WTC11 (cell line): ENCODE data around the gene GRWD1. TPM values are rescaled to one million over a fixed set of nuclear protein-coding genes. Genes with fewer than 3 reads are reported as not detected.

Experiments used
- ATAC-seq: fragments of 200-7000 bp; cut with Tn5 transposase; 2 replicates; pipeline ENCODE4 v1.10.0; 2021; ENCODE audit warnings: mild to moderate bottlenecking, moderate library complexity
- CTCF ChIA-PET: fragments of 300-600 bp; sonication (Branson Sonifier 250); formaldehyde crosslinking; loops from one replicate; lab custom pipeline; 2021; ENCODE audit warnings: antibody characterized with exemption; lab: Charles Lee
- POLR2A ChIA-PET: fragments of 350-600 bp; sonication (Branson Sonifier 250); formaldehyde crosslinking; loops from one replicate; lab custom pipeline; 2021; ENCODE audit warnings: antibody characterized with exemption; lab: Charles Lee
- DNase-seq: peaks from one replicate; pipeline ENCODE4 v3.0.0; 2021; ENCODE audit warnings: low spot score
- H3K27ac Mint-ChIP-seq: 2 replicates; pipeline ENCODE4 v1.8.0; 2021; ENCODE audit warnings: mixed read lengths
- H3K27me3 Mint-ChIP-seq: 2 replicates; pipeline ENCODE4 v1.8.0; 2021; ENCODE audit warnings: low read depth, mild to moderate bottlenecking, moderate library complexity, mixed read lengths
- H3K36me3 Mint-ChIP-seq: 2 replicates; pipeline ENCODE4 v1.8.0; 2021; ENCODE audit warnings: mixed read lengths
- H3K4me1 Mint-ChIP-seq: 2 replicates; pipeline ENCODE4 v1.8.0; 2022; ENCODE audit warnings: mixed read lengths
- H3K4me3 Mint-ChIP-seq: 2 replicates; pipeline ENCODE4 v1.8.0; 2021; ENCODE audit warnings: mild to moderate bottlenecking, moderate library complexity, mixed read lengths
- H3K9me3 Mint-ChIP-seq: 2 replicates; pipeline ENCODE4 v1.8.0; 2021; ENCODE audit warnings: mixed read lengths
- ATF1 ChIP-seq: sonication (generic); formaldehyde crosslinking; IDR thresholded peaks from 2 replicates; pipeline ENCODE4 v1.8.1; 2023; ENCODE audit warnings: mild to moderate bottlenecking, moderate library complexity, missing genetic modification reagents
- CREB1 ChIP-seq: sonication (generic); formaldehyde crosslinking; IDR thresholded peaks from 2 replicates; pipeline ENCODE4 v1.8.0; 2023; ENCODE audit warnings: mild to moderate bottlenecking, missing genetic modification reagents
- ELF4 ChIP-seq: sonication (generic); formaldehyde crosslinking; IDR thresholded peaks from 2 replicates; pipeline ENCODE4 v1.8.1; 2022; ENCODE audit warnings: low read depth, mild to moderate bottlenecking, moderate library complexity, missing genetic modification reagents
- EMX1 ChIP-seq: fragments of 250-450 bp; sonication (Bioruptor Pico); IDR thresholded peaks from 2 replicates; pipeline ENCODE4 v1.8.0; 2021; ENCODE audit warnings: mild to moderate bottlenecking
- ETV6 ChIP-seq: sonication (generic); formaldehyde crosslinking; IDR thresholded peaks from 2 replicates; pipeline ENCODE4 v1.8.1; 2022; ENCODE audit warnings: mild to moderate bottlenecking, missing genetic modification reagents
- FOXK1 ChIP-seq: sonication (generic); formaldehyde crosslinking; IDR thresholded peaks from 2 replicates; pipeline ENCODE4 v1.8.0; 2022; ENCODE audit warnings: mild to moderate bottlenecking, moderate library complexity, missing genetic modification reagents
- JUN ChIP-seq: sonication (generic); formaldehyde crosslinking; IDR thresholded peaks from 2 replicates; pipeline ENCODE4 v1.8.0; 2023; ENCODE audit warnings: mild to moderate bottlenecking, missing genetic modification reagents
- KAT7 ChIP-seq: sonication (generic); formaldehyde crosslinking; IDR thresholded peaks from 2 replicates; pipeline ENCODE4 v1.8.1; 2023; ENCODE audit warnings: missing genetic modification reagents, mild to moderate bottlenecking, borderline replicate concordance
- TEAD4 ChIP-seq: sonication (generic); formaldehyde crosslinking; IDR thresholded peaks from 2 replicates; pipeline ENCODE4 v1.8.0; 2022; ENCODE audit warnings: mild to moderate bottlenecking, missing genetic modification reagents
- ZNF219 ChIP-seq: sonication (generic); formaldehyde crosslinking; IDR thresholded peaks from 2 replicates; pipeline ENCODE4 v1.8.0; 2023; ENCODE audit warnings: missing genetic modification reagents, mild to moderate bottlenecking, borderline replicate concordance
- ZNF317 ChIP-seq: sonication (generic); formaldehyde crosslinking; IDR thresholded peaks from 2 replicates; pipeline ENCODE4 v1.8.1; 2023; ENCODE audit warnings: low read depth, mild to moderate bottlenecking, moderate library complexity, missing genetic modification reagents, borderline replicate concordance
- ZNF396 ChIP-seq: fragments of 250-450 bp; sonication (Bioruptor Pico); IDR thresholded peaks from 2 replicates; pipeline ENCODE4 v1.8.0; 2021; ENCODE audit warnings: mild to moderate bottlenecking, moderate library complexity, borderline replicate concordance
- ZNF671 ChIP-seq: fragments of 250-450 bp; sonication (Bioruptor Pico); IDR thresholded peaks from 2 replicates; pipeline ENCODE4 v1.8.0; 2021; ENCODE audit warnings: mild to moderate bottlenecking
- total RNA-seq: library from RNA; stranded (reverse); gene quantifications from 3 replicates; pipeline ENCODE4 v1.2.3, GENCODE V29; 2021
- TF ChIP-seq, protein P1 (sequence below): sonication (generic); formaldehyde crosslinking; IDR thresholded peaks from 2 replicates; pipeline ENCODE4 v1.8.1; 2022; ENCODE audit warnings: low read depth, missing genetic modification reagents, borderline replicate concordance
- TF ChIP-seq, protein P2 (sequence below): sonication (generic); formaldehyde crosslinking; conservative IDR thresholded peaks from 2 replicates; pipeline ENCODE4 v1.8.1; 2023; ENCODE audit warnings: mild to moderate bottlenecking, low read depth, missing genetic modification reagents, moderate library complexity
- TF ChIP-seq, protein P3 (sequence below): fragments of 250-450 bp; sonication (Bioruptor Pico); IDR thresholded peaks from 2 replicates; pipeline ENCODE4 v1.9.0; 2021; ENCODE audit warnings: mild to moderate bottlenecking
- TF ChIP-seq, protein P4 (sequence below): sonication (generic); formaldehyde crosslinking; IDR thresholded peaks from 2 replicates; pipeline ENCODE4 v1.8.0; 2022; ENCODE audit warnings: mild to moderate bottlenecking, missing genetic modification reagents
- TF ChIP-seq, protein P5 (sequence below): sonication (generic); formaldehyde crosslinking; IDR thresholded peaks from 2 replicates; pipeline ENCODE4 v1.8.1; 2022; ENCODE audit warnings: low read depth, mild to moderate bottlenecking, moderate library complexity, missing genetic modification reagents, borderline replicate concordance
- TF ChIP-seq, protein P6 (sequence below): fragments of 250-450 bp; sonication (Bioruptor Pico); conservative IDR thresholded peaks from 2 replicates; pipeline ENCODE4 v1.9.0; 2021; ENCODE audit warnings: mild to moderate bottlenecking
- TF ChIP-seq, protein P7 (sequence below): sonication (generic); formaldehyde crosslinking; IDR thresholded peaks from 2 replicates; pipeline ENCODE4 v1.8.1; 2023; ENCODE audit warnings: mild to moderate bottlenecking, missing genetic modification reagents, moderate library complexity

The GRWD1 gene
- total RNA-seq, 1 experiment from 2014 or later, result 67.2 TPM

DNA sequence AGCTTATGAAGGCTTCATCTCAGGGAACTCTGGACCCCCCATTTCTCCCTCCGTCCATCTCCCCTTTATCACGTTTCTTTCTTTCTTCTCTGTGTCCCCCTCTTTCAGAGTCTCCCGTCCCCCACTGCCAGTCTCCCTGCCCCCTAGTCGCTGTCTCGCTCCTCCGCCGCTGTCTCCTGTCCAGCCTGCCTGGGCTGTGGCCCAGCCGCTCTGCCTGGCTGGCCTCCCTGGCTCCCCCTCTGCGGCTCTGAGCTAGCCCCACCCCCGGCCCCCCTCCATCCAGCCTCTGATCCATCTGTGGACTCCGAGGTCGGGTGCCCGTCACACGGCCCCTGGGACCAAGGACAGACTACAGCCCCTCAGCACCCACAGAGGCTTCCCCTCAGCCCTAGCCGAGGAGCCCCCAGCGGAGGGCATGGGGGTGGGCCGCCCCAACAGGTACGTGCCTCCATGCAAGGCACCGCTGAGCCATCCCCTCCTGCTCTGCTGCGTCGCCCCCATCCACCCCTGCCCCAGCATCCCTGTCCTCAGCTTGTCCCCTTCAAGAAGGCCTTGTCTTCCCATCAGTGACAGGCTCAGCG lies 8.5 kb downstream of the GRWD1 start:
- ATAC-seq (no peak), DNase-seq (no peak)
- ChIA-PET CTCF (no interaction called here), POLR2A (no interaction called here)
- Mint-ChIP-seq H3K27me3 (no peaks in the 10 kb centered on the region), H3K27ac (no peak overlapping the region), H3K9me3 (no peaks in the 10 kb centered on the region), H3K36me3 (peaks cover 51% of the 10 kb centered on the region)
- TF ChIP-seq ATF1 (CRISPR knock-in tag) (no peak), FOXK1 (CRISPR knock-in tag) (no peak), ETV6 (CRISPR knock-in tag) (no peak), ZNF317 (no peak)
- TF ChIP-seq, all 79 proteins: peak for 0
- no peak overlapping the region for H3K4me3 Mint-ChIP-seq
- H3K4me1 Mint-ChIP-seq, result no peaks in the 10 kb centered on the region

DNA sequence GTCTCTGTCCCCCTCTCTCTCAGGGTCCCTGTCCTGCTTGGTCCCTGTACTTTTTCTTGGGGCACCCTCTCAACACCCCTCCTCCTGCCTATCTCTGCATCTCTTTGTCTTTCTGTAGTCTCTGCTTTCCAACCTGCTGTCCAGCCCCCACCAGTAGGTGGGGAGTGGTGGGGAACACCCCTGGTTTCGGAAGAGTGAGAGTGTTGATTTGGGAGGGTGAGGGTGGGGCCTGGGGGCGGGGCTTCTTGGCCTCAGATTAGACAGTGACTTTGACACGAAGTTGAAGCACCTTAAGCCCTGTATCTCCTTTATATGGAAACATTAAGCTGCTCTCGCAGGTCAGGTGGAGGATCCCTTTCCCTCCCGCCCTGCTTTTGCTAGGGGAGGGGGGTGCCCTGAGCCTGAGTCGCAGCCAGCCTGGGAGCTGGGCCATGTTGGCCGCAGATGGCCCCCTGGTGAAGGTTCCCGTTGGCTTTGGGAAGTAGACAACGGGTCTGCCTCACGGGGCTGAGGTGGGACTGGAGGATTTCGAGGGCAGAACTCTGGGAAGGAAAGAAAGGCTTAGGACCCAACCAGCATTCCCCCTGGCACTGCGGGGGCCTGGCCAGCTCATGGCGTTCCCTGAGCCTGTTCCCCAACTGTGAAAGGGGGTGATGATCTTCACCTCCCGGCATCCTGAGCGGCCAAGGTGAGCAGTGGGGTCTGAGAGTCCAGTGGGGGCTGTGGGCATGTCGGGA lies 9.6 kb downstream of the GRWD1 start, which contains the start of gene KCNJ14:
Gene KCNJ14, plus strand, starts transcription at position 404 of the 737 bp plus-strand sequence. CDS start 6,151 bp downstream, outside the sequence.
- Mint-ChIP-seq H3K9me3 (no peaks in the 10 kb centered on the region), H3K27me3 (no peaks in the 10 kb centered on the region)
- CTCF ChIA-PET, result interaction anchor here (1.0 kb wide), 1 partner anchor 64 kb away, joined by 3 read pairs; the partner anchor contains the start of gene KDELR1

More for the DNA sequence above, 9.6 kb downstream of the GRWD1 start, which contains the start of gene KCNJ14:
- ATAC-seq (no peak), DNase-seq (no peak)
- Mint-ChIP-seq H3K27ac (no peak within 1 kb of the TSS), H3K4me3 (no peak within 1 kb of the TSS), H3K4me1 (no peaks in the 10 kb centered on the region)
- no peak for TF ChIP-seq ETV6 (CRISPR knock-in tag)
- TF ChIP-seq ELF4 (CRISPR knock-in tag), result no peak
- TF ChIP-seq, protein P1, sequence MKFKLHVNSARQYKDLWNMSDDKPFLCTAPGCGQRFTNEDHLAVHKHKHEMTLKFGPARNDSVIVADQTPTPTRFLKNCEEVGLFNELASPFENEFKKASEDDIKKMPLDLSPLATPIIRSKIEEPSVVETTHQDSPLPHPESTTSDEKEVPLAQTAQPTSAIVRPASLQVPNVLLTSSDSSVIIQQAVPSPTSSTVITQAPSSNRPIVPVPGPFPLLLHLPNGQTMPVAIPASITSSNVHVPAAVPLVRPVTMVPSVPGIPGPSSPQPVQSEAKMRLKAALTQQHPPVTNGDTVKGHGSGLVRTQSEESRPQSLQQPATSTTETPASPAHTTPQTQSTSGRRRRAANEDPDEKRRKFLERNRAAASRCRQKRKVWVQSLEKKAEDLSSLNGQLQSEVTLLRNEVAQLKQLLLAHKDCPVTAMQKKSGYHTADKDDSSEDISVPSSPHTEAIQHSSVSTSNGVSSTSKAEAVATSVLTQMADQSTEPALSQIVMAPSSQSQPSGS (CRISPR knock-in tag), result no peak
- TF ChIP-seq, protein P2, sequence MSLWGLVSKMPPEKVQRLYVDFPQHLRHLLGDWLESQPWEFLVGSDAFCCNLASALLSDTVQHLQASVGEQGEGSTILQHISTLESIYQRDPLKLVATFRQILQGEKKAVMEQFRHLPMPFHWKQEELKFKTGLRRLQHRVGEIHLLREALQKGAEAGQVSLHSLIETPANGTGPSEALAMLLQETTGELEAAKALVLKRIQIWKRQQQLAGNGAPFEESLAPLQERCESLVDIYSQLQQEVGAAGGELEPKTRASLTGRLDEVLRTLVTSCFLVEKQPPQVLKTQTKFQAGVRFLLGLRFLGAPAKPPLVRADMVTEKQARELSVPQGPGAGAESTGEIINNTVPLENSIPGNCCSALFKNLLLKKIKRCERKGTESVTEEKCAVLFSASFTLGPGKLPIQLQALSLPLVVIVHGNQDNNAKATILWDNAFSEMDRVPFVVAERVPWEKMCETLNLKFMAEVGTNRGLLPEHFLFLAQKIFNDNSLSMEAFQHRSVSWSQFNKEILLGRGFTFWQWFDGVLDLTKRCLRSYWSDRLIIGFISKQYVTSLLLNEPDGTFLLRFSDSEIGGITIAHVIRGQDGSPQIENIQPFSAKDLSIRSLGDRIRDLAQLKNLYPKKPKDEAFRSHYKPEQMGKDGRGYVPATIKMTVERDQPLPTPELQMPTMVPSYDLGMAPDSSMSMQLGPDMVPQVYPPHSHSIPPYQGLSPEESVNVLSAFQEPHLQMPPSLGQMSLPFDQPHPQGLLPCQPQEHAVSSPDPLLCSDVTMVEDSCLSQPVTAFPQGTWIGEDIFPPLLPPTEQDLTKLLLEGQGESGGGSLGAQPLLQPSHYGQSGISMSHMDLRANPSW (CRISPR knock-in tag), result no peak
- TF ChIP-seq ZNF396, result no peak
- TF ChIP-seq JUN (CRISPR knock-in tag), result no peak
- TF ChIP-seq, protein P3, sequence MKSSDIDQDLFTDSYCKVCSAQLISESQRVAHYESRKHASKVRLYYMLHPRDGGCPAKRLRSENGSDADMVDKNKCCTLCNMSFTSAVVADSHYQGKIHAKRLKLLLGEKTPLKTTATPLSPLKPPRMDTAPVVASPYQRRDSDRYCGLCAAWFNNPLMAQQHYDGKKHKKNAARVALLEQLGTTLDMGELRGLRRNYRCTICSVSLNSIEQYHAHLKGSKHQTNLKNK (CRISPR knock-in tag), result no peak
- no peak for TF ChIP-seq TEAD4
- no peak for TF ChIP-seq ZNF671 (CRISPR knock-in tag)
- no peak for TF ChIP-seq KAT7
- no peak for TF ChIP-seq ZNF317
- TF ChIP-seq, protein P4, sequence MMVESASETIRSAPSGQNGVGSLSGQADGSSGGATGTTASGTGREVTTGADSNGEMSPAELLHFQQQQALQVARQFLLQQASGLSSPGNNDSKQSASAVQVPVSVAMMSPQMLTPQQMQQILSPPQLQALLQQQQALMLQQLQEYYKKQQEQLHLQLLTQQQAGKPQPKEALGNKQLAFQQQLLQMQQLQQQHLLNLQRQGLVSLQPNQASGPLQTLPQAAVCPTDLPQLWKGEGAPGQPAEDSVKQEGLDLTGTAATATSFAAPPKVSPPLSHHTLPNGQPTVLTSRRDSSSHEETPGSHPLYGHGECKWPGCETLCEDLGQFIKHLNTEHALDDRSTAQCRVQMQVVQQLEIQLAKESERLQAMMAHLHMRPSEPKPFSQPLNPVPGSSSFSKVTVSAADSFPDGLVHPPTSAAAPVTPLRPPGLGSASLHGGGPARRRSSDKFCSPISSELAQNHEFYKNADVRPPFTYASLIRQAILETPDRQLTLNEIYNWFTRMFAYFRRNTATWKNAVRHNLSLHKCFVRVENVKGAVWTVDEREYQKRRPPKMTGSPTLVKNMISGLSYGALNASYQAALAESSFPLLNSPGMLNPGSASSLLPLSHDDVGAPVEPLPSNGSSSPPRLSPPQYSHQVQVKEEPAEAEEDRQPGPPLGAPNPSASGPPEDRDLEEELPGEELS (CRISPR knock-in tag), result no peak
- TF ChIP-seq, protein P5, sequence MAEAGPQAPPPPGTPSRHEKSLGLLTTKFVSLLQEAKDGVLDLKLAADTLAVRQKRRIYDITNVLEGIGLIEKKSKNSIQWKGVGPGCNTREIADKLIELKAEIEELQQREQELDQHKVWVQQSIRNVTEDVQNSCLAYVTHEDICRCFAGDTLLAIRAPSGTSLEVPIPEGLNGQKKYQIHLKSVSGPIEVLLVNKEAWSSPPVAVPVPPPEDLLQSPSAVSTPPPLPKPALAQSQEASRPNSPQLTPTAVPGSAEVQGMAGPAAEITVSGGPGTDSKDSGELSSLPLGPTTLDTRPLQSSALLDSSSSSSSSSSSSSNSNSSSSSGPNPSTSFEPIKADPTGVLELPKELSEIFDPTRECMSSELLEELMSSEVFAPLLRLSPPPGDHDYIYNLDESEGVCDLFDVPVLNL, result no peak
- TF ChIP-seq, protein P6, sequence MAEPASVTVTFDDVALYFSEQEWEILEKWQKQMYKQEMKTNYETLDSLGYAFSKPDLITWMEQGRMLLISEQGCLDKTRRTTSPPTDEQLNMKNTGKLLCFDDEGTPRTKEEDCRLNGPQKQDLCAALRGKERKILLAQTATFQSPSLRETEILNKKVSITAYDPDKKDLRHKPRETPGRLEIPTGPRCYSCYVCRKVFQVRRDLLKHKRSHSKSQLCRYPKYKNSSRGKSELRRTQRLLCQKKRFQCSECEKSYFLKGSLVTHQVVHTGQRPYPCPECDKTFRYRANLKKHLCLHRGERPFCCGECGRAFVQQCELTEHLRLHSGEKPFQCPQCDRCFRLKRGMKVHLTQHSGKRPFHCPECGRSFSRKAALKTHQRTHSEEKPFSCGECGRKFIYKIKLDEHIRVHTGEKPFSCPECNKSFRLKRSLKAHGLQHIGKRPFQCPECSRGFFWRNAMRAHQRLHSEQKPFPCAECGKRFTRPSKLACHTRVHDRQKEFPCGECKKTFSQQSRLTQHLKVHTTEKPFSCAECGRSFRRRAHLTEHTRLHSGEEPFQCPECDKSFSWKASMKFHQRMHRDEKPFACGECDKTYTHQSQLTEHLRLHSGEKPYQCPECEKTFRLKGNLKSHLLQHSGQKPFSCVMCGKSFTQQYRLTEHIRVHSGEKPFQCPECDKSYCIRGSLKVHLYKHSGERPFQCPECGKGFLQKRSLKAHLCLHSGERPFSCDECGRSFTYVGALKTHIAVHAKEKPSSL (CRISPR knock-in tag), result no peak
- no peak for TF ChIP-seq ZNF219 (CRISPR knock-in tag)
- TF ChIP-seq CREB1 (CRISPR knock-in tag), result no peak
- TF ChIP-seq, protein P7, sequence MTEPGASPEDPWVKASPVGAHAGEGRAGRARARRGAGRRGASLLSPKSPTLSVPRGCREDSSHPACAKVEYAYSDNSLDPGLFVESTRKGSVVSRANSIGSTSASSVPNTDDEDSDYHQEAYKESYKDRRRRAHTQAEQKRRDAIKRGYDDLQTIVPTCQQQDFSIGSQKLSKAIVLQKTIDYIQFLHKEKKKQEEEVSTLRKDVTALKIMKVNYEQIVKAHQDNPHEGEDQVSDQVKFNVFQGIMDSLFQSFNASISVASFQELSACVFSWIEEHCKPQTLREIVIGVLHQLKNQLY (CRISPR knock-in tag), result no peak
- TF ChIP-seq EMX1 (CRISPR knock-in tag), result no peak
- TF ChIP-seq, all 79 proteins: peak for 0
- POLR2A ChIA-PET, result no interaction called here
- peaks cover 43% of the 10 kb centered on the region for H3K36me3 Mint-ChIP-seq
